NCI-H1694 (cell line): ENCODE measurements around the gene LETM1.

Experiments used
- DNase-seq: peaks from one replicate; lab custom pipeline; 2025; lab: John Stamatoyannopoulos, UW

LETM1 gene

GRCh38 chr4:1856071-1856942 lies at the start of gene LETM1:
TSS of gene LETM1 (minus strand) at chr4:1856156. CDS start at chr4:1855950, 206 bp downstream.
- peak; percentile 69 for DNase-seq

- no peak for DNase-seq
Observed at GRCh38 chr4:1904042-1904441, 48.1 kb upstream of the LETM1 start.

- DNase-seq, result no peak
Observed at GRCh38 chr4:1903035-1903434, 47.1 kb upstream of the LETM1 start.

GRCh38 chr4:1902243-1902642 lies 46.3 kb upstream of the LETM1 start:
- no peak for DNase-seq

- no peak for DNase-seq
Observed at GRCh38 chr4:1901127-1901526, 45.2 kb upstream of the LETM1 start.

GRCh38 chr4:1900624-1901023 lies 44.7 kb upstream of the LETM1 start:
- DNase-seq, result no peak

- no peak for DNase-seq
Observed at GRCh38 chr4:1900087-1900433, 44.1 kb upstream of the LETM1 start.

GRCh38 chr4:1899149-1900086 lies 43.5 kb upstream of the LETM1 start:
- DNase-seq, result peak; percentile 21

GRCh38 chr4:1898681-1899080 lies 42.7 kb upstream of the LETM1 start:
- DNase-seq, result no peak

GRCh38 chr4:1898007-1898406 lies 42.1 kb upstream of the LETM1 start:
- DNase-seq, result no peak

- DNase-seq, result no peak
Observed at GRCh38 chr4:1896658-1896991, 40.7 kb upstream of the LETM1 start.

GRCh38 chr4:1895971-1896657 lies 40.2 kb upstream of the LETM1 start:
- no peak for DNase-seq

- DNase-seq, result no peak
Observed at GRCh38 chr4:1890979-1891570, 35.1 kb upstream of the LETM1 start.

- no peak for DNase-seq
Observed at GRCh38 chr4:1887052-1887451, 31.1 kb upstream of the LETM1 start.

GRCh38 chr4:1885414-1885813 lies 29.5 kb upstream of the LETM1 start:
- no peak for DNase-seq

GRCh38 chr4:1883583-1883982 lies 27.6 kb upstream of the LETM1 start:
- DNase-seq, result no peak

- DNase-seq, result no peak
Observed at GRCh38 chr4:1882850-1883271, 26.9 kb upstream of the LETM1 start.

- DNase-seq, result no peak
Observed at GRCh38 chr4:1880332-1880731, 24.4 kb upstream of the LETM1 start.

GRCh38 chr4:1879485-1879884 lies 23.5 kb upstream of the LETM1 start:
- DNase-seq, result no peak

GRCh38 chr4:1874201-1874600 lies 18.2 kb upstream of the LETM1 start:
- DNase-seq, result no peak

GRCh38 chr4:1873776-1874175 lies 17.8 kb upstream of the LETM1 start:
- DNase-seq, result no peak

GRCh38 chr4:1873291-1873690 lies 17.3 kb upstream of the LETM1 start:
- DNase-seq, result no peak
